SJCRH30 (cell line): ENCODE results near the gene GMPR2. TPM values are rescaled to one million over a fixed set of nuclear protein-coding genes. Genes with fewer than 3 reads are reported as not detected.
"Not testable (repeated sequence)": the region's sequence is repeated elsewhere in the genome, so short reads cannot be mapped to it uniquely, and the experiment has no call there.

ENCODE experiments used
- DNase-seq, 2 experiments: peaks; one replicate each; pipeline ENCODE4 v3.0.0-alpha.2; 2015 to 2020
- H3K27ac ChIP-seq: fragments of 250-450 bp; sonication (Bioruptor Pico); 2 replicates; pipeline ENCODE4 v1.5.1; 2020; ENCODE audit warnings: mild to moderate bottlenecking, moderate library complexity
- H3K27me3 ChIP-seq: fragments of 250-450 bp; sonication (Bioruptor Pico); 2 replicates; pipeline ENCODE4 v1.5.1; 2020; ENCODE audit warnings: mild to moderate bottlenecking, moderate library complexity
- H3K36me3 ChIP-seq: fragments of 250-450 bp; sonication (Bioruptor Pico); 2 replicates; pipeline ENCODE4 v1.5.1; 2020; ENCODE audit warnings: mild to moderate bottlenecking, moderate library complexity
- H3K4me1 ChIP-seq: fragments of 250-450 bp; sonication (Bioruptor Pico); 2 replicates; pipeline ENCODE4 v1.5.1; 2020; ENCODE audit warnings: mild to moderate bottlenecking, moderate library complexity
- H3K4me3 ChIP-seq: fragments of 250-450 bp; sonication (Bioruptor Pico); 2 replicates; pipeline ENCODE4 v1.5.1; 2020; ENCODE audit warnings: mild to moderate bottlenecking, moderate library complexity
- H3K9me3 ChIP-seq: fragments of 250-450 bp; sonication (Bioruptor Pico); replicated peaks from 2 replicates; pipeline ENCODE4 v1.5.1; 2020; ENCODE audit warnings: mild to moderate bottlenecking, moderate library complexity
- total RNA-seq: library from RNA; depleted of rRNA; stranded (reverse); fragments of >200 nt; shearing (Covaris generic); gene quantifications from 2 replicates; pipeline ENCODE4 v1.2.3, GENCODE V29; 2014

The GMPR2 gene
- total RNA-seq, 1 experiment from 2014 or later: 54.1 TPM

GRCh38 chr14:24212924-24213865 is 19.5 kb upstream of the GMPR2 start, which contains the start of gene CHMP4A:
CHMP4A (minus strand) TSS chr14:24213488; CDS start chr14:24213439, 49 bp downstream.
- Histone ChIP-seq H3K9me3 (no peaks in the 10 kb centered on the region), H3K27me3 (no peaks in the 10 kb centered on the region), H3K36me3 (peaks cover 7% of the 10 kb centered on the region), H3K4me1 (no peaks in the 10 kb centered on the region), H3K4me3 (peak within 1 kb of the TSS; percentile 71), H3K27ac (peak within 1 kb of the TSS; percentile 83)
- DNase-seq: peak; percentile 98 to 99

GRCh38 chr14:24213866-24214662 is 18.7 kb upstream of the GMPR2 start:
- Histone ChIP-seq H3K36me3 (peaks cover 4% of the 10 kb centered on the region), H3K27ac (peak overlapping the region; percentile 83; the same call in 1 of the 2 replicates), H3K9me3 (no peaks in the 10 kb centered on the region), H3K27me3 (no peaks in the 10 kb centered on the region), H3K4me1 (no peaks in the 10 kb centered on the region), H3K4me3 (peak overlapping the region; percentile 71)
- DNase-seq: no peak

- peak; percentile 82 to 92 for DNase-seq
- H3K4me3 ChIP-seq: peak within 1 kb of the TSS; percentile 69
Observed at GRCh38 chr14:24215495-24216344, 17.0 kb upstream of the GMPR2 start, which contains the start of gene MDP1. MDP1 (minus strand) TSS chr14:24216066; CDS start chr14:24215955, 111 bp downstream.

GRCh38 chr14:24216345-24216699 is 16.4 kb upstream of the GMPR2 start:
- Histone ChIP-seq H3K36me3 (no peaks in the 10 kb centered on the region; the same call in 1 of the 2 replicates), H3K27ac (no peak overlapping the region), H3K4me1 (no peaks in the 10 kb centered on the region), H3K27me3 (no peaks in the 10 kb centered on the region), H3K4me3 (peak overlapping the region; percentile 69), H3K9me3 (no peaks in the 10 kb centered on the region)
- DNase-seq: no peak

More at GRCh38 chr14:24215495-24216344, 17.0 kb upstream of the GMPR2 start, which contains the start of gene MDP1:
- peak within 1 kb of the TSS; percentile 38 for H3K27ac ChIP-seq
- H3K36me3 ChIP-seq: no peaks in the 10 kb centered on the region; the same call in 1 of the 2 replicates
- H3K9me3 ChIP-seq: no peaks in the 10 kb centered on the region
- no peaks in the 10 kb centered on the region for H3K27me3 ChIP-seq
- no peaks in the 10 kb centered on the region for H3K4me1 ChIP-seq

GRCh38 chr14:24216876-24217275 is 15.9 kb upstream of the GMPR2 start:
- DNase-seq, H3K36me3 ChIP-seq, H3K27ac ChIP-seq, H3K27me3 ChIP-seq, H3K4me1 ChIP-seq, H3K4me3 ChIP-seq, H3K9me3 ChIP-seq: not testable (repeated sequence)

GRCh38 chr14:24219080-24219479 is 13.6 kb upstream of the GMPR2 start:
- Histone ChIP-seq H3K27ac (no peak overlapping the region), H3K9me3 (no peaks in the 10 kb centered on the region), H3K36me3 (no peaks in the 10 kb centered on the region; the same call in 1 of the 2 replicates), H3K4me1 (no peaks in the 10 kb centered on the region), H3K4me3 (no peak overlapping the region), H3K27me3 (no peaks in the 10 kb centered on the region)
- DNase-seq: no peak

- H3K4me1 ChIP-seq: no peaks in the 10 kb centered on the region
- no peak overlapping the region for H3K4me3 ChIP-seq
- H3K36me3 ChIP-seq: peaks cover 2% of the 10 kb centered on the region; the same call in 1 of the 2 replicates
- H3K27me3 ChIP-seq: no peaks in the 10 kb centered on the region
- no peak for DNase-seq
- H3K9me3 ChIP-seq: no peaks in the 10 kb centered on the region
- H3K27ac ChIP-seq: no peak overlapping the region
Observed at GRCh38 chr14:24219521-24219920, 13.2 kb upstream of the GMPR2 start.

GRCh38 chr14:24222987-24223386 is 9.7 kb upstream of the GMPR2 start:
- not testable (repeated sequence) for H3K4me3 ChIP-seq, H3K36me3 ChIP-seq, H3K9me3 ChIP-seq, H3K27ac ChIP-seq, H3K4me1 ChIP-seq, H3K27me3 ChIP-seq, DNase-seq

- Histone ChIP-seq H3K27ac (no peak overlapping the region), H3K9me3 (no peaks in the 10 kb centered on the region), H3K27me3 (no peaks in the 10 kb centered on the region), H3K36me3 (0 out of 2 replicates have a peak, but pooled peaks cover 2% of the 10 kb centered on the region), H3K4me3 (no peak overlapping the region), H3K4me1 (no peaks in the 10 kb centered on the region)
- DNase-seq: no peak
Observed at GRCh38 chr14:24224618-24225071, 8.1 kb upstream of the GMPR2 start.

- Histone ChIP-seq H3K27ac (no peak overlapping the region), H3K9me3 (no peaks in the 10 kb centered on the region), H3K36me3 (0 out of 2 replicates have a peak, but pooled peaks cover 2% of the 10 kb centered on the region), H3K27me3 (no peaks in the 10 kb centered on the region), H3K4me1 (no peaks in the 10 kb centered on the region), H3K4me3 (no peak overlapping the region)
- DNase-seq: no peak
Observed at GRCh38 chr14:24226473-24226872, 6.3 kb upstream of the GMPR2 start.

- Histone ChIP-seq H3K27me3 (no peaks in the 10 kb centered on the region), H3K27ac (no peak overlapping the region), H3K4me1 (peaks cover 3% of the 10 kb centered on the region; the same call in 1 of the 2 replicates), H3K9me3 (no peaks in the 10 kb centered on the region), H3K36me3 (0 out of 2 replicates have a peak, but pooled peaks cover 2% of the 10 kb centered on the region), H3K4me3 (no peak overlapping the region)
- no peak for DNase-seq
Observed at GRCh38 chr14:24228902-24229301, 3.8 kb upstream of the GMPR2 start.

- H3K27ac ChIP-seq: peak overlapping the region; percentile 74
- peak overlapping the region; percentile 86 for H3K4me3 ChIP-seq
- H3K27me3 ChIP-seq: no peaks in the 10 kb centered on the region
- no peaks in the 10 kb centered on the region for H3K9me3 ChIP-seq
- H3K36me3 ChIP-seq: peaks cover 8% of the 10 kb centered on the region
- H3K4me1 ChIP-seq: peaks cover 3% of the 10 kb centered on the region; the same call in 1 of the 2 replicates
- no peak for DNase-seq
Observed at GRCh38 chr14:24231263-24232120, 1.2 kb upstream of the GMPR2 start.

GRCh38 chr14:24232121-24232644 is 546 bp upstream of the GMPR2 start, which contains the start of gene NEDD8:
NEDD8 (minus strand) TSS chr14:24232367; CDS start chr14:24232267, 100 bp downstream.
- peak; percentile 92 to 94 for DNase-seq
- Histone ChIP-seq H3K4me1 (peaks cover 3% of the 10 kb centered on the region; the same call in 1 of the 2 replicates), H3K27ac (peak within 1 kb of the TSS; percentile 74), H3K4me3 (peak within 1 kb of the TSS; percentile 86), H3K27me3 (no peaks in the 10 kb centered on the region), H3K9me3 (no peaks in the 10 kb centered on the region), H3K36me3 (peaks cover 15% of the 10 kb centered on the region)
